Pancreas (tissue), 10 donors: ENCODE data around the gene SGO2. TPM values are rescaled to one million over a fixed set of nuclear protein-coding genes. Genes with fewer than 3 reads are reported as not detected.

Experiments
- ATAC-seq, 4 donors: fragments of 200-7000 bp; cut with Tn5 transposase; one replicate each; pipeline versions ENCODE4 v1.8.0 to v1.9.1; 2020; ENCODE audit warnings: mild to moderate bottlenecking in 4 of 4, moderate library complexity in 4 of 4
- DNase-seq, 6 donors: peaks; one replicate each; pipeline ENCODE4 v3.0.0-alpha.2; 2020
- FAIRE-seq: peaks from 2 replicates; lab custom pipeline; 2012; peaks lifted over from hg19 to GRCh38; lab: Jason Lieb, UNC
- H3K27ac ChIP-seq, 4 donors: fragments of 200-600 bp; sonication (generic); 1 replicate in 3 of 4; 2 replicates in 1 of 4; pipeline versions ENCODE4 v1.5.0 to v1.8.0; 2020
- H3K27me3 ChIP-seq, 4 donors: fragments of 200-600 bp; one replicate each; pipeline ENCODE4 v1.8.0; 2021
- H3K36me3 ChIP-seq, 3 donors: fragments of 200-600 bp; sonication (generic) in 1 of 3; one replicate each; pipeline versions ENCODE4 v1.5.0 to v1.8.0; 2020 to 2021
- H3K4me1 ChIP-seq, 3 donors: fragments of 200-600 bp; one replicate each; pipeline ENCODE4 v1.8.0; 2021
- H3K4me3 ChIP-seq, 4 donors: fragments of 200-600 bp; sonication (generic) in 2 of 4; one replicate each; pipeline versions ENCODE4 v1.5.0 to v1.8.0; 2020 to 2021
- H3K9me3 ChIP-seq, 4 donors: fragments of 200-600 bp; one replicate each; pipeline ENCODE4 v1.8.0; 2021
- CTCF ChIP-seq, 4 donors: fragments of 200-600 bp; sonication (generic) in 3 of 4; IDR thresholded peaks; one replicate each; pipeline versions ENCODE4 v1.5.0 to v1.8.0; 2021; ENCODE audit warnings: antibody characterized with exemption in 4 of 4
- WGBS, 2 donors: extraction: QIAGEN DNeasy Blood & Tissue Kit; methylation state at CpG; one replicate each; pipeline ENCODE4 v1.1.7; 2013; 5-methylcytosine and 5-hydroxymethylcytosine counted together
- intact Hi-C, 3 donors: fragments of 100-400 bp; cut with DNase I; formaldehyde crosslinking; loops; one replicate each; pipeline versions ENCODE4 v1.11.1 to v1.14.2; 2022
- polyA plus RNA-seq, 2 donors: library from polyadenylated mRNA; stranded (reverse); fragments of 200-250 nt; gene quantifications; one replicate each; pipeline ENCODE4 v1.2.3, GENCODE V29; 2013
- total RNA-seq, 6 donors: library from RNA; stranded (reverse); fragmentation: NEBNext Ultra II Directional in 4 of 6; extraction: Animal tissue kit (Norgen Biotek cat#: 25700) in 4 of 6; gene quantifications; one replicate each; pipeline versions ENCODE4 v1.2.1 to v1.2.4, GENCODE V29; 2021 to 2023
- donor health status: healthy with polysubstance abuse.
- donor health status: DM: no; HTN: no; CAD: no; lungs with moderate emphysema.
- donor health status: DM: no; HTN: no; CAD: no.
- donor health status: control.
- donor health status: control.
- donor health status: Bipolar disorder and iron deficiency.
- donor health status: DM: yes; HTN: yes; CAD: no.
- donor health status: DM: no; HTN: no; CAD: no.
- donor health status: DM: no; HTN: no; CAD: no.
- donor health status: DM: yes; HTN: yes; CAD: no.

SGO2 gene
- total and polyA plus RNA-seq, 8 donors: 0.27 to 0.83 (median 0.52) TPM

- intact Hi-C loops: loop anchor here in 1 of 3 donors (10.0 kb wide), 1 partner anchor 63 kb away; no protein-coding TSS in a partner anchor
- no peak for TF ChIP-seq CTCF (IDR thresholded peaks at IDR 0.05)
- Histone ChIP-seq H3K4me1 (peaks cover 20 to 68% (median 53%) of the 10 kb centered on the region in 3 donors), H3K4me3 (no peak overlapping the region), H3K9me3 (no peaks in the 10 kb centered on the region), H3K27me3 (no peaks in the 10 kb centered on the region), H3K27ac (peak overlapping the region in 2 of 4 donors; percentile 89 to 91), H3K36me3 (peaks cover 0 to 6% (median 0%) of the 10 kb centered on the region in 3 donors)
- WGBS, 2 donors: 65 to 69% methylated on average over 5 of the region's 5 CpGs
- no peak for DNase-seq
- no peak for FAIRE-seq
- no peak for ATAC-seq
Measured at GRCh38 chr2:200591308-200591707, 65.3 kb downstream of the SGO2 start.

GRCh38 chr2:200592406-200593075 lies 66.5 kb downstream of the SGO2 start:
- 11 to 16% methylated on average over 1 of the region's 1 CpG for WGBS, 2 donors
- FAIRE-seq (no peak), ATAC-seq (peak; percentile 74 to 85 (median 81)), DNase-seq (peak in 4 of 6 donors; percentile 26 to 58 (median 45))
- Histone ChIP-seq H3K27ac (peak overlapping the region in 3 of 4 donors; percentile 18 to 91 (median 89)), H3K9me3 (no peaks in the 10 kb centered on the region), H3K27me3 (no peaks in the 10 kb centered on the region), H3K4me3 (peak overlapping the region in 1 of 4 donors; percentile 11), H3K36me3 (peaks cover 0 to 6% (median 0%) of the 10 kb centered on the region in 3 donors), H3K4me1 (peaks cover 23 to 76% (median 51%) of the 10 kb centered on the region in 3 donors)
- intact Hi-C loops: loop anchor here in 1 of 3 donors (10.0 kb wide), 1 partner anchor 62 kb away; no protein-coding TSS in a partner anchor
- no peak for TF ChIP-seq CTCF (IDR thresholded peaks at IDR 0.05)

- no peak for ATAC-seq
- intact Hi-C loops: loop anchor here in 1 of 3 donors (10.0 kb wide), 1 partner anchor 61 kb away; no protein-coding TSS in a partner anchor
- Histone ChIP-seq H3K4me3 (no peak overlapping the region), H3K9me3 (no peaks in the 10 kb centered on the region), H3K4me1 (peaks cover 20 to 69% (median 47%) of the 10 kb centered on the region in 3 donors), H3K27me3 (no peaks in the 10 kb centered on the region), H3K27ac (peak overlapping the region in 2 of 4 donors; percentile 76 to 91), H3K36me3 (peaks cover 0 to 6% (median 4%) of the 10 kb centered on the region in 3 donors)
- 37 to 41% methylated on average over 1 of the region's 1 CpG for WGBS, 2 donors
- TF ChIP-seq CTCF (IDR thresholded peaks at IDR 0.05): no peak
- no peak for DNase-seq
- FAIRE-seq: no peak
Measured at GRCh38 chr2:200593905-200594304, 67.9 kb downstream of the SGO2 start.

- peaks cover 16 to 51% (median 31%) of the 10 kb centered on the region in 3 donors for H3K4me1 ChIP-seq
- ATAC-seq (no peak), FAIRE-seq (no peak), DNase-seq (no peak)
- H3K36me3 ChIP-seq: peaks cover 0 to 19% (median 12%) of the 10 kb centered on the region in 3 donors
- H3K27me3 ChIP-seq: no peaks in the 10 kb centered on the region
- TF ChIP-seq CTCF (IDR thresholded peaks at IDR 0.05): no peak
- no peak overlapping the region for H3K4me3 ChIP-seq
- 55 to 62% methylated on average over 3 of the region's 3 CpGs for WGBS, 2 donors
- no peaks in the 10 kb centered on the region for H3K9me3 ChIP-seq
- peak overlapping the region in 1 of 4 donors; percentile 37 for H3K27ac ChIP-seq
- intact Hi-C loops: loop anchor here in 1 of 3 donors (10.0 kb wide), 1 partner anchor 59 kb away; no protein-coding TSS in a partner anchor
Measured at GRCh38 chr2:200595913-200596312, 69.9 kb downstream of the SGO2 start.
